GM18909 (cell line): ENCODE measurements around the gene BTF3L4.
"Not testable (repeated sequence)": the region's sequence is repeated elsewhere in the genome, so short reads cannot be mapped to it uniquely, and the experiment has no call there.

ENCODE experiments used
- ATAC-seq: cut with Tn5 transposase; IDR thresholded peaks from one replicate; pipeline ENCODE4 v1.9.1; 2021; ENCODE audit warnings: mild to moderate bottlenecking; ENCODE audit not compliant: unreplicated experiment, poor library complexity

The BTF3L4 gene

GRCh38 chr1:52054496-52055065, 1.5 kb upstream of the BTF3L4 start:
- ATAC-seq, result no peak

DNA sequence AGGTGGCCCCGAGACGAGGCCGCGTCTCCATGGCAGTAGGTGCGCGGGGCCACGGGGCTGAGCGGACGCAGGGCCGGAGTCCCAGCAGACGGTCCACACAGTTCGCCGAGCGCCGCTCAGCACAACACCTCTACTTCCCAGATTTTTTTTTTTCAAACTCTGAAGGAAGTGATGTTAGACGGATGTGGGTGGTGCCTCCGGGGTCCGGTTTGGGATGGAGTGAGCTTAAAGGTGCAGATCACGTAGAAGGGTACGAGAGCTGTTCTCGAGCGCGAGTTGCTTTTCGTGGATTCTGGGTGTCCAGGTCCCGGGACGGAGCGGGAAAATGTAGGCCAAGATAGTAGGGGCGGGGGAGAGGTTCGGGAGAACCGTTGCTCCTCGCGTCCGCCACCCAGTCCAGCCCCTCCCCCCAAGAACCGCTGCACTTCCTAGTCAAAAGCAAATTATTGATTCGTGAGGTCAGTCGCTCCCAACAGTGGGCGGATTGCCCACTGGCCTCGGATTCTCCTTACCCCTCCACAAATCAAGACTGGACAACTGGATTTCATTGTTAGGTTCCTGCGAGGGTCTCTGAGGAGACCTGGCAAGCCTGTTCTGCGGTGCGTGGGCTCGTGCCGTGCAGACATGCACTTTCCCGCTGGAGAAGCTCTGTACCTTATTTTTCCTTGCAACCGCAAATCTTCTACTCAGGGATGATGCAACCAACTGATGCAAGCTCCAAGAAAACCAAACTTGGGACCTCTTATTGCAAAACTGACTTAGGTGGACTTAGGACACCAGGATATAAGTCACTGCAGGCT, 829 bp upstream of the BTF3L4 start, which contains the start of gene TXNDC12:
TXNDC12 (minus strand) TSS at position 126 of the 800 bp plus-strand sequence; CDS start at position 31, 95 bp downstream.
- no peak for ATAC-seq

GRCh38 chr1:52055866-52056162, 281 bp upstream of the BTF3L4 start:
- ATAC-seq, result no peak

GRCh38 chr1:52056937-52057231, 789 bp downstream of the BTF3L4 start:
- no peak for ATAC-seq

- no peak for ATAC-seq
These were observed 1.2 kb downstream of the BTF3L4 start for GRCh38 chr1:52057255-52057654.

GRCh38 chr1:52057876-52058415, 1.9 kb downstream of the BTF3L4 start:
- no peak for ATAC-seq

DNA sequence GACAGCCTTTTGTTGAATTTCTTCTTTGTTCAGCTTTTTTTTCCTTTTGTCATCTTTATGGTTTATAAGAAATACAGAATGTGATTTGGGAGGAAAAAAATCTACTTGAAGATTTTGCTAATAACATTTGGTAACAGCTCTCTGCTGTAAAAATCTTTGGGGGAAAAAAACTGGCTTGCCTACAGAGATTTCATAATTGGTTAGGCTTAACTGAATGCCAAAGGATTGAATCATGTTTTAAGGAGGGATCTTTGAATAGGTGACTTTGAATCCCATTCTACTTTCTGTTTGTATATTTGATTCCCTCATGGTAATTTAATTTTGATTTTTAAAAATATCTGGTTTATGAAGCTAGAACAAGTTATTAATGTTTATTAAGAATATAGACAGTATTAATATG, 3.2 kb downstream of the BTF3L4 start:
- no peak for ATAC-seq

DNA sequence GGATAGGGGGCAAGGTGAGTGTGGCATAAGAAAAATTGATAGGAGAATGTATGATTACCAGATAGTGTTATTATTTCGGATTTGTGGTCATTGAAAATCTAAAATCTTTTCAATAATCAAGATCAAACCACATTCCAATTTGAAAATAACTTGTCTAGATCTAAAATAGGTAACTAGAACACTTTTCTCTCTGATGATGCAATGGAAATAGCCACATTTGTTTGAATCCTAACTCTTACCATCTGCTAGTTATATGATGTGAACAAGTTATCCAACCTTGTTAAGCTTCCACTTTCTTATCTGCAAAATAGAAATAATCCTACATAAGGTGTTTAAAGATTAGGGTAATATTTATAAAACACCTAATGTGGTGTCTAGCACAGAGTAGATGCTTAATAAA, 3.8 kb downstream of the BTF3L4 start:
- no peak for ATAC-seq

DNA sequence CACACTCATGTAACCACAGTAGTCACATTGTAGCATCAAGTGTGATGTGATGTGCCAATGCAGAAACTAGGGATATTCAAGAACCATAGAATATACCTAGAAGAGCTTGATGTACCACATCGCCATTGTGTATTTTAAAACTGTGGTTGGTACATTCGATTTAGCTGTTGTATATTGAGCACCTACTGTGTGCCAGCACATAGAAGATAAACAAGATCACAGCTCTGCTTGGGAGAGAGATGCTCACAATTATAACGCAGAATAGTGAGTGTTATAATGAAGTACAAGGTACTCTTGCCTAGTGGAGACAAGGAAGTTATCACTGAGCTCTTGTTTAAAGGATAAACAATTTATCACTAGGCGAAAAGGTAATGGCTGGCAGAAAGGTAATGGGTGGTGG, 4.7 kb downstream of the BTF3L4 start:
- ATAC-seq, result no peak

- no peak for ATAC-seq
These were observed 7.1 kb downstream of the BTF3L4 start for GRCh38 chr1:52063192-52063591.

GRCh38 chr1:52070704-52071103, 14.6 kb downstream of the BTF3L4 start:
- ATAC-seq, result no peak

- ATAC-seq, result no peak
These were observed 16.2 kb downstream of the BTF3L4 start for GRCh38 chr1:52072291-52072690.

- not testable (repeated sequence) for ATAC-seq
These were observed 21.2 kb downstream of the BTF3L4 start for GRCh38 chr1:52077277-52077676.

- ATAC-seq, result no peak
These were observed 23.9 kb downstream of the BTF3L4 start for GRCh38 chr1:52080014-52080415.

DNA sequence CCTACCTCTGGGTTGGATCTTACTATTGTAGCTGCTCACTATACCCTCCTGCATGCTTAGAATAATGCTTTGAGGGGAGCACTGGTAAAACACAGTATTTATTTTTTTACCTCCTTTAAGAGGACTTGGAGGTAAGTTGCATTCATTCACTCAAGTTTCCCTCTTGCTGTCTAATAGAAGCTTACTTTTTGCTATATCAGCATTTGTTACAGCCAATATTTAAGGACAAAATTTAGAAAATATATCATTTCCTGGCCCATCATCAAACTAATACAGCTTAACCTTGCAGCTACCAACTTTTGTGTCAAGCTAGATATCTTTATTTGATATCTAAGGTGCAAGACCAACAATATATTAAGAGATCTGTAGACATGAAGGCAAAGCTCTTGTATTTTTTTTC, 31.8 kb downstream of the BTF3L4 start:
- not testable (repeated sequence) for ATAC-seq

GRCh38 chr1:52094300-52094699, 38.2 kb downstream of the BTF3L4 start:
- ATAC-seq, result not testable (repeated sequence)

DNA sequence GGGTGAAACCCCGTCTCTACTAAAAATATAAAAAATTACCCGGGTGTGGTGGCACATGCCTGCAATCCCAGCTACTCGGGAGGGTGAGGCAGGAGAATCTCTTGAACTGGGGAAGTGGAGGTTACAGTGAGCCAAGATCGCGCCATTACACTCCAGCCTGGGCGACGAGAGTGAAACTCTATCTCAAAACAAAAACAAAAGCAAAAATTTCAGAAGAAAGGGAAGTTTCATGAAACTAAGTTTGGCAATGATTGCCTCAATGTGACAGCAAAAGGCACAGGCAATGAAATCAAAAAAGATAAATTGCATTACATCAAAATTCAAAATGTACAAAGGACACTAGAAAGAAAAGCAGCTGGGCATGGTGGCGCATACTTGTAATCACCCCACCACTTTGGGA, 40.1 kb downstream of the BTF3L4 start:
- no peak for ATAC-seq

- ATAC-seq, result no peak
These were observed 42.2 kb downstream of the BTF3L4 start for GRCh38 chr1:52098139-52098871.

DNA sequence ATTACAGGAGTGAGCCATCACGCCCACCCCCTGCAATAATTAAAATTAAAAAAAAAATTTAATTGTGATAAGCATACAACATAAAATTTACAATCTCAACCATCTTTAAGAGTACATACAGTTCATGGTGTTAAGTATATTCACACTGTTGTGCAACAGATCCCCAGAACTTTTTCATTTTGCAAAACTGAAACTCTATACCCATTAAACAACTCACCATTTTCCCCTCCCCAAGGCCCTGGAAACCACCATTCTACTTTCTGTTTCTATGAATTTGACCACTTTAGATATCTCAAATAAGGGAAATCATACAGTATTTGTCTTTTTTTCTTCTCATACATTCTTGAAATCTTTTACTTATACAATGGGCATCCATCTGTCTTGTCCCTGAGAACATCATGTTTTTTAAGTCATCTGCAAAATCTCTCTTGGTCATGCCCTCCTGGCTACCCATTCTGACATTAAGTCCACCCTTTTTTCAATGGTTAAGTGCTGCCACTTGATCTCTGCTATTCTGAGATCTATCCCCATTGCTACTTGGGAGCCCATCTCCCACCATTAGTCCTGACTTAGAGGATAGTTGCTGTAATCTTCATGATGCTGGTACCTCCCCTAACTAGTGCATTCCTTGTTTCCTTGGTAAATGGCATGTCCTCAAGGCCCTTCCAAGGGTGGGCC, 46.4 kb downstream of the BTF3L4 start:
- ATAC-seq, result peak; percentile 73

- ATAC-seq, result no peak
These were observed 55.4 kb downstream of the BTF3L4 start for GRCh38 chr1:52111492-52111891.

- no peak for ATAC-seq
These were observed 56.4 kb downstream of the BTF3L4 start for GRCh38 chr1:52112489-52112888.
